HG03469 (cell line): Measurements from ENCODE around the gene TTLL1.
"Not testable (repeated sequence)": the region's sequence is repeated elsewhere in the genome, so short reads cannot be mapped to it uniquely, and the experiment has no call there.

Experiments used
- ATAC-seq: cut with Tn5 transposase; IDR thresholded peaks from one replicate; pipeline ENCODE4 v1.9.1; 2021; ENCODE audit warnings: mild to moderate bottlenecking, moderate library complexity, moderate number of reproducible peaks; ENCODE audit not compliant: unreplicated experiment

The TTLL1 gene

GRCh38 chr22:43078522-43078921, 10.7 kb downstream of the TTLL1 start:
- ATAC-seq: no peak

GRCh38 chr22:43077121-43077877, 11.9 kb downstream of the TTLL1 start:
- ATAC-seq: no peak

- no peak for ATAC-seq
Measured at GRCh38 chr22:43066844-43067385, 22.3 kb downstream of the TTLL1 start.

- no peak for ATAC-seq
Measured at GRCh38 chr22:43066134-43066533, 23.1 kb downstream of the TTLL1 start.

GRCh38 chr22:43060183-43060582, 29.0 kb downstream of the TTLL1 start:
- no peak for ATAC-seq

GRCh38 chr22:43057641-43058040, 31.6 kb downstream of the TTLL1 start:
- ATAC-seq: no peak

- ATAC-seq: no peak
Measured at GRCh38 chr22:43053176-43053575, 36.0 kb downstream of the TTLL1 start.

- ATAC-seq: no peak
Measured at GRCh38 chr22:43050995-43051394, 38.2 kb downstream of the TTLL1 start.

GRCh38 chr22:43047605-43048004, 41.6 kb downstream of the TTLL1 start:
- no peak for ATAC-seq

GRCh38 chr22:43044290-43044712, 44.9 kb downstream of the TTLL1 start:
- ATAC-seq: no peak

GRCh38 chr22:43042101-43042780, 47.0 kb downstream of the TTLL1 start:
- ATAC-seq: no peak

- no peak for ATAC-seq
Measured at GRCh38 chr22:43039800-43040199, 49.4 kb downstream of the TTLL1 start.

- ATAC-seq: no peak
Measured at GRCh38 chr22:43038325-43038724, 50.9 kb downstream of the TTLL1 start.

GRCh38 chr22:43036282-43036829, 52.8 kb downstream of the TTLL1 start:
- ATAC-seq: no peak

GRCh38 chr22:43035250-43035649, 53.9 kb downstream of the TTLL1 start:
- ATAC-seq: no peak

- no peak for ATAC-seq
Measured at GRCh38 chr22:43031617-43032016, 57.6 kb downstream of the TTLL1 start.

- ATAC-seq: no peak
Measured at GRCh38 chr22:43018615-43019014, 70.6 kb downstream of the TTLL1 start.

GRCh38 chr22:43017525-43018460, 71.4 kb downstream of the TTLL1 start:
- ATAC-seq: no peak

GRCh38 chr22:43016150-43016549, 73.0 kb downstream of the TTLL1 start:
- ATAC-seq: not testable (repeated sequence)

GRCh38 chr22:43015677-43016042, 73.5 kb downstream of the TTLL1 start:
- ATAC-seq: no peak
